HepG2 (cell line): ENCODE measurements around the gene HMCN2. TPM values are rescaled to one million over a fixed set of nuclear protein-coding genes. Genes with fewer than 3 reads are reported as not detected.

ENCODE experiments used
- ATAC-seq: fragments of 200-7000 bp; cut with Tn5 transposase; 3 replicates; pipeline ENCODE4 v1.9.1; 2020; ENCODE audit warnings: mild to moderate bottlenecking, moderate library complexity
- BruUV-seq: library from RNA; stranded (reverse); fragments of 400-500 nt; replicated peaks from 2 replicates; lab custom pipeline; 2021; lab: Mats Ljungman, UMichigan
- CTCF ChIA-PET: fragments of 300-600 bp; formaldehyde crosslinking; extraction: SDS; loops from one replicate; lab custom pipeline; 2021; ENCODE audit warnings: low total read pairs, inconsistent platforms, low intra/inter-chr PET ratio; lab: Yijun Ruan, JAX
- POLR2A ChIA-PET: fragments of 350-600 bp; sonication (Branson Sonifier 250); formaldehyde crosslinking; loops from one replicate; lab custom pipeline; 2020; ENCODE audit warnings: antibody characterized with exemption, inconsistent platforms; lab: Yijun Ruan, JAX
- DNase-seq: peaks from one replicate; pipeline ENCODE4 v3.0.0-alpha.2; 2015; ENCODE audit warnings: low spot score
- FAIRE-seq: peaks from 3 replicates; lab custom pipeline; 2011; peaks lifted over from hg19 to GRCh38; lab: Jason Lieb, UNC
- H2AFZ ChIP-seq: one replicate; pipeline ENCODE4 v1.6.1; 2011; ENCODE audit warnings: low read length, inconsistent platforms
- H3K27ac ChIP-seq: fragments of 300-600 bp; 3 replicates; pipeline ENCODE4 v1.8.0; 2011; ENCODE audit warnings: mixed run types, mild to moderate bottlenecking, mixed read lengths, low read length, inconsistent platforms; ENCODE audit not compliant: insufficient read depth; ENCODE audit errors: extremely low read length
- H3K27me3 ChIP-seq, 2 experiments: fragments of 200-600 bp in 1 of 2; 2 replicates in 1 of 2; 3 replicates in 1 of 2; pipeline versions ENCODE4 v1.6.0 to v1.8.0; 2011; ENCODE audit warnings: low read length in 2 of 2, mild to moderate bottlenecking in 2 of 2, moderate library complexity in 2 of 2, inconsistent platforms in 1 of 2; ENCODE audit not compliant: insufficient read depth in 2 of 2, control insufficient read depth in 1 of 2
- H3K36me3 ChIP-seq, 2 experiments: fragments of 200-600 bp in 1 of 2; replicated peaks in 1 of 2; 2 replicates in 1 of 2; 3 replicates in 1 of 2; pipeline versions ENCODE4 v1.5.1 to v1.8.0; 2011; ENCODE audit warnings: low read length in 2 of 2, inconsistent platforms in 1 of 2; ENCODE audit not compliant: insufficient read depth in 2 of 2, control insufficient read depth in 1 of 2
- H3K4me1 ChIP-seq: 2 replicates; pipeline ENCODE4 v1.5.1; 2012; ENCODE audit warnings: low read length, inconsistent platforms; ENCODE audit not compliant: insufficient read depth
- H3K4me2 ChIP-seq: 2 replicates; pipeline ENCODE4 v1.6.0; 2011; ENCODE audit warnings: low read depth, low read length, inconsistent platforms
- H3K4me3 ChIP-seq, 3 experiments: fragments of 200-600 bp in 1 of 3; sonication (generic), shearing (Covaris generic) in 1 of 3; replicated peaks in 1 of 3; 2 replicates each; pipeline ENCODE4 v1.5.1; 2011 to 2016; ENCODE audit warnings: low read length in 3 of 3, inconsistent platforms in 2 of 3, low read depth in 2 of 3, mild to moderate bottlenecking in 2 of 3, control low read depth in 1 of 3, mixed read lengths in 1 of 3; ENCODE audit not compliant: insufficient read depth in 1 of 3
- H3K79me2 ChIP-seq: one replicate; pipeline ENCODE4 v1.6.1; 2011; ENCODE audit warnings: low read length, inconsistent platforms; ENCODE audit not compliant: insufficient read depth
- H3K9ac ChIP-seq: 2 replicates; pipeline ENCODE4 v1.6.0; 2011; ENCODE audit warnings: mild to moderate bottlenecking, low read depth, low read length, inconsistent platforms; ENCODE audit not compliant: insufficient read depth
- H3K9me3 ChIP-seq: 2 replicates; pipeline ENCODE4 v1.5.1; 2012; ENCODE audit warnings: mild to moderate bottlenecking, low read length
- H4K20me1 ChIP-seq: 2 replicates; pipeline ENCODE4 v1.6.0; 2011; ENCODE audit warnings: inconsistent platforms, mild to moderate bottlenecking, low read length, moderate library complexity; ENCODE audit not compliant: insufficient read depth
- FIP1L1 ChIP-seq: fragments of 200-400 bp; formaldehyde crosslinking; IDR thresholded peaks from 2 replicates; pipeline ENCODE4 v1.6.1; 2018; ENCODE audit warnings: low read depth, mild to moderate bottlenecking, low read length, moderate library complexity, borderline replicate concordance; ENCODE audit not compliant: insufficient read depth
- FOXO1 ChIP-seq: sonication (generic); formaldehyde crosslinking; IDR thresholded peaks from 2 replicates; pipeline ENCODE4 v1.4.0; 2020; ENCODE audit warnings: missing genetic modification reagents
- HNRNPLL ChIP-seq: fragments of 200-400 bp; formaldehyde crosslinking; IDR thresholded peaks from 2 replicates; pipeline ENCODE4 v1.6.1; 2017; ENCODE audit warnings: mild to moderate bottlenecking, low read depth, low read length; ENCODE audit not compliant: poor library complexity, severe bottlenecking
- TOE1 ChIP-seq: sonication (generic); formaldehyde crosslinking; IDR thresholded peaks from 2 replicates; pipeline ENCODE4 v1.4.0; 2020; ENCODE audit warnings: mild to moderate bottlenecking, missing genetic modification reagents
- TP53 ChIP-seq: sonication (generic); formaldehyde crosslinking; conservative IDR thresholded peaks from 2 replicates; pipeline ENCODE4 v1.4.0; 2020; ENCODE audit warnings: missing genetic modification reagents
- TRAFD1 ChIP-seq: sonication (generic); formaldehyde crosslinking; IDR thresholded peaks from 2 replicates; pipeline ENCODE4 v1.5.1; 2020; ENCODE audit warnings: missing genetic modification reagents, mild to moderate bottlenecking, borderline replicate concordance
- WIZ ChIP-seq: sonication (generic); formaldehyde crosslinking; IDR thresholded peaks from 2 replicates; pipeline ENCODE4 v1.5.1; 2020; ENCODE audit warnings: mild to moderate bottlenecking, missing genetic modification reagents
- ZNF138 ChIP-seq: sonication (generic); formaldehyde crosslinking; IDR thresholded peaks from 2 replicates; pipeline ENCODE4 v1.5.0; 2020; ENCODE audit warnings: mild to moderate bottlenecking, low read depth, missing genetic modification reagents
- ZNF639 ChIP-seq: conservative IDR thresholded peaks from 2 replicates; pipeline ENCODE4 v1.6.1; 2018; ENCODE audit warnings: missing genetic modification reagents
- ZNF644 ChIP-seq: IDR thresholded peaks from 2 replicates; pipeline ENCODE4 v1.6.1; 2016; ENCODE audit warnings: low read depth
- WGBS: methylation state at CpG from one replicate; pipeline ENCODE4 v1.1.6; 2017; ENCODE audit warnings: low lambda C conversion rate; 5-methylcytosine and 5-hydroxymethylcytosine counted together
- in situ Hi-C: cut with HindIII; loops from 2 replicates; pipeline ENCODE4 v1.10.0; 2017; ENCODE audit warnings: low pct_unique_long_range_greater_than_20kb; ENCODE audit not compliant: extremely low pct_ligation_motif_present
- intact Hi-C: fragments of 100-400 bp; cut with micrococcal nuclease; formaldehyde crosslinking; loops from one replicate; pipeline ENCODE4 v1.10.0; 2022; ENCODE audit not compliant: unreplicated experiment
- polyA plus RNA-seq, 8 experiments: library from polyadenylated mRNA; depleted of rRNA in 3 of 8; stranded (reverse) in 7 of 8; unstranded in 1 of 8; fragments of >200 nt; fragmentation: Illumina TruSeq in 4 of 8; extraction: Trizol in 4 of 8; gene quantifications; 2 replicates each; pipeline versions ENCODE4 v1.2.1 to v1.2.3, GENCODE V29; 2011 to 2016; ENCODE audit warnings: low read depth in 4 of 8, missing spikeins in 1 of 8, mixed read lengths in 1 of 8; ENCODE audit not compliant: insufficient read depth in 1 of 8
- total RNA-seq, 5 experiments: library from RNA; depleted of rRNA; stranded (reverse); fragments of >200 nt; fragmentation: Illumina TruSeq; extraction: Trizol; gene quantifications; 2 replicates each; pipeline ENCODE4 v1.2.3, GENCODE V29; 2016; ENCODE audit warnings: low read depth in 1 of 5

Gene HMCN2
- total and polyA plus RNA-seq, 2 of the 13 experiments (the other 11 are each of a cell fraction or from before 2014, with no cell fraction given): 0.09 TPM; not detected in 1

GRCh38 chr9:130245474-130245873 is 20.1 kb upstream of the HMCN2 start:
- in situ Hi-C loops: no loop called here
- FAIRE-seq: no peak
- no TSS peak for BruUV-seq

GRCh38 chr9:130246126-130246525 is 19.4 kb upstream of the HMCN2 start:
- Histone ChIP-seq H3K4me2 (no peak overlapping the region), H3K79me2 (no peaks in the 10 kb centered on the region), H2AFZ (no peak overlapping the region), H3K9ac (no peak overlapping the region), H3K4me1 (peaks cover 15% of the 10 kb centered on the region), H3K9me3 (no peaks in the 10 kb centered on the region), H3K4me3 (no peak overlapping the region), H3K27ac (no peak overlapping the region), H4K20me1 (no peaks in the 10 kb centered on the region), H3K36me3 (no peaks in the 10 kb centered on the region), H3K27me3 (peaks cover 0 to 6% of the 10 kb centered on the region in 2 experiments; a peak in 2 of 5 replicates)
- intact Hi-C loops (no loop called here), in situ Hi-C loops (no loop called here)
- CTCF ChIA-PET: no interaction called here
- no peak for FAIRE-seq
- 8% methylated on average over 2 of the region's 3 CpGs for WGBS
- no peak for ATAC-seq
- DNase-seq: no peak
- no TSS peak for BruUV-seq
- POLR2A ChIA-PET: no interaction called here
- TF ChIP-seq TP53 (CRISPR knock-in tag) (no peak), ZNF639 (CRISPR knock-in tag) (no peak), HNRNPLL (no peak), WIZ (CRISPR knock-in tag) (no peak), ZNF644 (CRISPR knock-in tag) (no peak), TRAFD1 (no peak), FIP1L1 (no peak)

More at GRCh38 chr9:130245474-130245873, 20.1 kb upstream of the HMCN2 start:
- H3K4me2 ChIP-seq: no peak overlapping the region
- intact Hi-C loops: no loop called here
- H3K9me3 ChIP-seq: no peaks in the 10 kb centered on the region
- no peaks in the 10 kb centered on the region for H3K36me3 ChIP-seq
- peaks cover 21% of the 10 kb centered on the region for H3K4me1 ChIP-seq
- H3K27ac ChIP-seq: no peak overlapping the region
- no peak for ATAC-seq
- H4K20me1 ChIP-seq: no peaks in the 10 kb centered on the region
- TF ChIP-seq ZNF138 (CRISPR knock-in tag) (no peak), FOXO1 (CRISPR knock-in tag) (no peak), TOE1 (CRISPR knock-in tag) (no peak)
- WGBS: 54% methylated on average over 9 of the region's 11 CpGs
- no peaks in the 10 kb centered on the region for H3K79me2 ChIP-seq
- no peak overlapping the region for H3K9ac ChIP-seq
- peaks cover 0 to 6% of the 10 kb centered on the region in 2 experiments; a peak in 2 of 5 replicates for H3K27me3 ChIP-seq
- H2AFZ ChIP-seq: no peak overlapping the region
- no peak overlapping the region for H3K4me3 ChIP-seq
- no peak for DNase-seq
- ChIA-PET CTCF (no interaction called here), POLR2A (no interaction called here)
